ENCODE measurements around the gene ALDH3A2.
"Not testable (repeated sequence)": the region's sequence is repeated elsewhere in the genome, so short reads cannot be mapped to it uniquely, and the experiment has no call there.

The ALDH3A2 gene

GRCh38 chr17:19683117-19683516, 34.6 kb downstream of the ALDH3A2 start:
- DNase-seq: no peak

- DNase-seq: not testable (repeated sequence)
Measured at GRCh38 chr17:19684909-19685580, 36.5 kb downstream of the ALDH3A2 start.

GRCh38 chr17:19686400-19687090, 38.0 kb downstream of the ALDH3A2 start:
- no peak for DNase-seq

- no peak for DNase-seq
Measured at GRCh38 chr17:19702217-19702641, 53.7 kb downstream of the ALDH3A2 start.

- no peak for DNase-seq
Measured at GRCh38 chr17:19703106-19703827, 54.7 kb downstream of the ALDH3A2 start.

- DNase-seq: no peak
Measured at GRCh38 chr17:19703828-19704613, 55.5 kb downstream of the ALDH3A2 start.

- no peak for DNase-seq
Measured at GRCh38 chr17:19705201-19705600, 56.6 kb downstream of the ALDH3A2 start.

- no peak for DNase-seq
Measured at GRCh38 chr17:19705771-19706770, 57.5 kb downstream of the ALDH3A2 start.

- DNase-seq: no peak
Measured at GRCh38 chr17:19706791-19707727, 58.5 kb downstream of the ALDH3A2 start.

- DNase-seq: no peak
Measured at GRCh38 chr17:19707728-19708221, 59.2 kb downstream of the ALDH3A2 start.

GRCh38 chr17:19708431-19709175, 60.1 kb downstream of the ALDH3A2 start:
- DNase-seq: no peak

GRCh38 chr17:19709841-19710240, 61.3 kb downstream of the ALDH3A2 start:
- DNase-seq: no peak

GRCh38 chr17:19712436-19713004, 64.0 kb downstream of the ALDH3A2 start:
- no peak for DNase-seq

- DNase-seq: no peak
Measured at GRCh38 chr17:19713462-19713861, 64.9 kb downstream of the ALDH3A2 start.

- no peak for DNase-seq
Measured at GRCh38 chr17:19713901-19714361, 65.4 kb downstream of the ALDH3A2 start.

GRCh38 chr17:19714542-19715411, 66.2 kb downstream of the ALDH3A2 start:
- no peak for DNase-seq

GRCh38 chr17:19716108-19717030, 67.8 kb downstream of the ALDH3A2 start, which contains the start of gene SLC47A2:
TSS of gene SLC47A2 (minus strand) at chr17:19716584. CDS start at chr17:19716555, 29 bp downstream.
- no peak for DNase-seq
